HEK293T (cell line): ENCODE data around the gene SPRY1.

Experiments
- ARNT ChIP-seq: fragments of 450-650 bp; IDR thresholded peaks from 2 replicates; pipeline ENCODE4 v1.6.1; 2017; ENCODE audit warnings: mild to moderate bottlenecking
- BHLHE40 ChIP-seq: fragments of 450-650 bp; IDR thresholded peaks from 2 replicates; pipeline ENCODE4 v1.6.1; 2016; ENCODE audit warnings: mild to moderate bottlenecking, moderate library complexity, borderline replicate concordance
- CTBP1 ChIP-seq: fragments of 450-650 bp; IDR thresholded peaks from 2 replicates; pipeline ENCODE4 v1.6.1; 2016; ENCODE audit warnings: borderline replicate concordance
- FOXK2 ChIP-seq: fragments of 450-650 bp; IDR thresholded peaks from 2 replicates; pipeline ENCODE4 v1.6.1; 2016; ENCODE audit warnings: mild to moderate bottlenecking
- FOXM1 ChIP-seq: fragments of 450-650 bp; IDR thresholded peaks from 2 replicates; pipeline ENCODE4 v1.6.1; 2017; ENCODE audit warnings: mild to moderate bottlenecking, borderline replicate concordance
- HDGF ChIP-seq: fragments of 450-650 bp; IDR thresholded peaks from 2 replicates; pipeline ENCODE4 v1.6.1; 2017; ENCODE audit warnings: antibody characterized with exemption, borderline replicate concordance
- L3MBTL2 ChIP-seq: fragments of 450-650 bp; conservative IDR thresholded peaks from 2 replicates; pipeline ENCODE4 v1.6.1; 2016; ENCODE audit warnings: mild to moderate bottlenecking
- SUZ12 ChIP-seq: fragments of 450-650 bp; IDR thresholded peaks from 2 replicates; pipeline ENCODE4 v1.6.1; 2016; ENCODE audit warnings: mild to moderate bottlenecking
- TARDBP ChIP-seq: fragments of 450-650 bp; IDR thresholded peaks from 2 replicates; pipeline ENCODE4 v1.6.1; 2016
- ZNF384 ChIP-seq: fragments of 450-650 bp; IDR thresholded peaks from 2 replicates; pipeline ENCODE4 v1.6.1; 2016
- TF ChIP-seq, protein P1 (sequence below): fragments of 450-650 bp; IDR thresholded peaks from 2 replicates; pipeline ENCODE4 v1.6.1; 2016

- TF ChIP-seq FOXM1 (peak; percentile 38; the same call in 1 of the 2 replicates), FOXK2 (no peak), BHLHE40 (no peak), TARDBP (no peak), ZNF384 (no peak), L3MBTL2 (no peak), SUZ12 (no peak), ARNT (0 out of 2 replicates have a peak, but pooled peaks have one; percentile 33), HDGF (no peak), CTBP1 (no peak)
- TF ChIP-seq, protein P1, sequence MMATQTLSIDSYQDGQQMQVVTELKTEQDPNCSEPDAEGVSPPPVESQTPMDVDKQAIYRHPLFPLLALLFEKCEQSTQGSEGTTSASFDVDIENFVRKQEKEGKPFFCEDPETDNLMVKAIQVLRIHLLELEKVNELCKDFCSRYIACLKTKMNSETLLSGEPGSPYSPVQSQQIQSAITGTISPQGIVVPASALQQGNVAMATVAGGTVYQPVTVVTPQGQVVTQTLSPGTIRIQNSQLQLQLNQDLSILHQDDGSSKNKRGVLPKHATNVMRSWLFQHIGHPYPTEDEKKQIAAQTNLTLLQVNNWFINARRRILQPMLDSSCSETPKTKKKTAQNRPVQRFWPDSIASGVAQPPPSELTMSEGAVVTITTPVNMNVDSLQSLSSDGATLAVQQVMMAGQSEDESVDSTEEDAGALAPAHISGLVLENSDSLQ: no peak
These were observed 1.7 kb downstream of the SPRY1 start for GRCh38 chr4:123398066-123398852.
